DND-41 (cell line): ENCODE measurements around the gene ALOX5.

Experiments
- CTCF ChIP-seq: IDR thresholded peaks from 2 replicates; pipeline ENCODE4 v1.5.1; 2012; ENCODE audit warnings: borderline replicate concordance, low read length, moderate library complexity, mild to moderate bottlenecking; ENCODE audit not compliant: poor library complexity, severe bottlenecking; ENCODE audit errors: extremely low read depth
- EZH2 ChIP-seq: IDR thresholded peaks from 3 replicates; pipeline ENCODE4 v1.6.1; 2012; ENCODE audit warnings: borderline replicate concordance, low read depth, mild to moderate bottlenecking, moderate library complexity, low read length, inconsistent platforms; ENCODE audit not compliant: severe bottlenecking

DNA sequence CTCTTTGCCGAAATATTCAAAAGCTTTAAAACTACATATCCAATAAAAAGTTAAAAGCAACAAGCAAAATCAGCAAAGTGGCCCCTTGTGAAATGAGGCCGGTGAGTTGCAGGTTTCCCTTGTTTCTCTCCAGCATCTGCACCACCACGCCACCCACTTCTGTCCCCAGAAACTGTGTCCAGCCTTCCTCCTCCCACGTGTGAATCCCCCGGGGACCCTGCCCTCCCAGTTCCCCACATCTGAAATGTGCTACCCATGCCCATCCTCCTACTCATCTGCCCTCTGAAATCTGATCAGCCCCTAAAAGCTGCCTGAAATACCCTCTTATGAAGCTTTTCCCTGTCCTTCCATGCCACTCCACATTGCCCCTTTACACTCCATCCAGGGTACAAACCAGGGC, 3.8 kb downstream of the ALOX5 start:
- TF ChIP-seq CTCF (no peak), EZH2 (no peak)
